ENCODE measurements around the gene RIMS4.

DNA sequence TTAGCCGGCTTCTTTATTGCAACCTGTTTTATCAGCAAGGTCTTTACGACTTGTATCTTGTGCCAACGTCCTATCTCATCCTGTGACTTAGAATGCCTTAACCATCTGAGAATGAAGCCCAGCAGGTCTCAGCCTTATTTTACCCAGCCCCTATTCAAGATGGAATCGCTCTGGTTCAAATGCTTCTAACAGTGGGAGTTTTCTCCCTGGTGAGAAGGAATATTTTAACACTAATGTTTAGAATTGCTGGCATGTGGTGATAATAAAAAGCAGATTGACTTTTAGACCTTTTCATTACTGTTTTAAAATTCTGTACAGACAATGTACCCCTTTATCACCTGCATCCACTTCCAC lies 74.6 kb downstream of the RIMS4 start:
- no peak for TF ChIP-seq EZH2phosphoT487 (IDR thresholded peaks at IDR 0.05; ENCODE audit: borderline replicate concordance, low read length)
- TF ChIP-seq, protein P1, sequence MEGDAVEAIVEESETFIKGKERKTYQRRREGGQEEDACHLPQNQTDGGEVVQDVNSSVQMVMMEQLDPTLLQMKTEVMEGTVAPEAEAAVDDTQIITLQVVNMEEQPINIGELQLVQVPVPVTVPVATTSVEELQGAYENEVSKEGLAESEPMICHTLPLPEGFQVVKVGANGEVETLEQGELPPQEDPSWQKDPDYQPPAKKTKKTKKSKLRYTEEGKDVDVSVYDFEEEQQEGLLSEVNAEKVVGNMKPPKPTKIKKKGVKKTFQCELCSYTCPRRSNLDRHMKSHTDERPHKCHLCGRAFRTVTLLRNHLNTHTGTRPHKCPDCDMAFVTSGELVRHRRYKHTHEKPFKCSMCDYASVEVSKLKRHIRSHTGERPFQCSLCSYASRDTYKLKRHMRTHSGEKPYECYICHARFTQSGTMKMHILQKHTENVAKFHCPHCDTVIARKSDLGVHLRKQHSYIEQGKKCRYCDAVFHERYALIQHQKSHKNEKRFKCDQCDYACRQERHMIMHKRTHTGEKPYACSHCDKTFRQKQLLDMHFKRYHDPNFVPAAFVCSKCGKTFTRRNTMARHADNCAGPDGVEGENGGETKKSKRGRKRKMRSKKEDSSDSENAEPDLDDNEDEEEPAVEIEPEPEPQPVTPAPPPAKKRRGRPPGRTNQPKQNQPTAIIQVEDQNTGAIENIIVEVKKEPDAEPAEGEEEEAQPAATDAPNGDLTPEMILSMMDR (IDR thresholded peaks at IDR 0.05; ENCODE audit: low read depth, low read length, poor library complexity, severe bottlenecking): no peak

Data from DOHH2 (cell line).